8988T (cell line): ENCODE results near the gene DMAC2.
"Not testable (repeated sequence)": the region's sequence is repeated elsewhere in the genome, so short reads cannot be mapped to it uniquely, and the experiment has no call there.

Source experiments
- DNase-seq: peaks from one replicate; pipeline ENCODE4 v3.0.0; 2011

DMAC2 gene

GRCh38 chr19:41421973-41422372, 17.7 kb downstream of the DMAC2 start:
- DNase-seq: no peak

- DNase-seq: no peak
These were observed 18.4 kb downstream of the DMAC2 start for GRCh38 chr19:41421314-41421713.

GRCh38 chr19:41420101-41420880, 19.4 kb downstream of the DMAC2 start:
- no peak for DNase-seq

- no peak for DNase-seq
These were observed 23.5 kb downstream of the DMAC2 start for GRCh38 chr19:41416194-41416674.

GRCh38 chr19:41415154-41415571, 24.5 kb downstream of the DMAC2 start:
- DNase-seq: no peak

- no peak for DNase-seq
These were observed 25.3 kb downstream of the DMAC2 start for GRCh38 chr19:41414461-41414860.

GRCh38 chr19:41413947-41414346, 25.8 kb downstream of the DMAC2 start:
- no peak for DNase-seq

GRCh38 chr19:41412953-41413352, 26.8 kb downstream of the DMAC2 start:
- DNase-seq: no peak

- DNase-seq: no peak
These were observed 27.8 kb downstream of the DMAC2 start for GRCh38 chr19:41411968-41412265.

GRCh38 chr19:41411100-41411967, 28.4 kb downstream of the DMAC2 start:
- DNase-seq: no peak

GRCh38 chr19:41410336-41411054, 29.2 kb downstream of the DMAC2 start:
- DNase-seq: no peak

GRCh38 chr19:41409288-41409687, 30.4 kb downstream of the DMAC2 start:
- DNase-seq: no peak

- DNase-seq: not testable (repeated sequence)
These were observed 30.9 kb downstream of the DMAC2 start for GRCh38 chr19:41408846-41409245.

- no peak for DNase-seq
These were observed 31.5 kb downstream of the DMAC2 start for GRCh38 chr19:41408256-41408655.

GRCh38 chr19:41407271-41407670, 32.4 kb downstream of the DMAC2 start:
- no peak for DNase-seq

- no peak for DNase-seq
These were observed 33.9 kb downstream of the DMAC2 start for GRCh38 chr19:41405776-41406175.

- no peak for DNase-seq
These were observed 36.3 kb downstream of the DMAC2 start for GRCh38 chr19:41403181-41403970.

GRCh38 chr19:41402010-41402409, 37.7 kb downstream of the DMAC2 start:
- DNase-seq: no peak

- no peak for DNase-seq
These were observed 38.2 kb downstream of the DMAC2 start for GRCh38 chr19:41401483-41401882.

GRCh38 chr19:41399525-41399924, 40.2 kb downstream of the DMAC2 start:
- DNase-seq: no peak

GRCh38 chr19:41399091-41399490, 40.6 kb downstream of the DMAC2 start:
- DNase-seq: no peak

GRCh38 chr19:41398598-41398997, 41.1 kb downstream of the DMAC2 start:
- no peak for DNase-seq

GRCh38 chr19:41398050-41398418, 41.7 kb downstream of the DMAC2 start:
- DNase-seq: no peak
